CD14-positive monocyte (primary cell): Measurements from ENCODE around the gene LTF. TPM values are rescaled to one million over a fixed set of nuclear protein-coding genes. Genes with fewer than 3 reads are reported as not detected.

ENCODE experiments used
- DNase-seq, 3 donors: peaks; one replicate each; pipeline ENCODE4 v3.0.0-alpha.2; 2011 to 2022
- H2AFZ ChIP-seq: 2 replicates; pipeline ENCODE4 v1.6.0; 2012; ENCODE audit warnings: mild to moderate bottlenecking, low read depth, low read length, inconsistent platforms; ENCODE audit not compliant: insufficient read depth, poor library complexity, severe bottlenecking
- H3K27ac ChIP-seq, 2 donors: 1 replicate in 1 of 2; 2 replicates in 1 of 2; pipeline ENCODE4 v1.5.1; 2012 to 2013; ENCODE audit warnings: low read length in 2 of 2, control low read depth in 1 of 2, inconsistent platforms in 1 of 2, low read depth in 1 of 2, mild to moderate bottlenecking in 1 of 2
- H3K27me3 ChIP-seq, 2 donors: one replicate each; pipeline versions ENCODE4 v1.6.0 to v1.6.1; 2011 to 2013; ENCODE audit warnings: low read length in 2 of 2; ENCODE audit not compliant: control insufficient read depth in 2 of 2, insufficient read depth in 2 of 2
- H3K36me3 ChIP-seq, 2 donors: replicated peaks in 1 of 2; 1 replicate in 1 of 2; 2 replicates in 1 of 2; pipeline versions ENCODE4 v1.5.1 to v1.6.1; 2012 to 2013; ENCODE audit warnings: low read length in 2 of 2, control low read depth in 1 of 2, inconsistent platforms in 1 of 2, mild to moderate bottlenecking in 1 of 2; ENCODE audit not compliant: insufficient read depth in 2 of 2, control insufficient read depth in 1 of 2
- H3K4me1 ChIP-seq, 2 donors: 1 replicate in 1 of 2; 2 replicates in 1 of 2; pipeline versions ENCODE4 v1.5.1 to v1.6.1; 2012 to 2013; ENCODE audit warnings: low read length in 2 of 2, control low read depth in 1 of 2, inconsistent platforms in 1 of 2, mild to moderate bottlenecking in 1 of 2, moderate library complexity in 1 of 2; ENCODE audit not compliant: insufficient read depth in 2 of 2, control insufficient read depth in 1 of 2
- H3K4me2 ChIP-seq: replicated peaks from 2 replicates; pipeline ENCODE3; 2012; ENCODE audit warnings: low read length, moderate library complexity, mild to moderate bottlenecking; ENCODE audit not compliant: poor library complexity, severe bottlenecking; ENCODE audit errors: extremely low read depth
- H3K4me3 ChIP-seq, 3 experiments: fragments of 200-600 bp in 1 of 3; sonication (generic) in 1 of 3; replicated peaks in 1 of 3; 1 replicate in 2 of 3; 2 replicates in 1 of 3; pipeline ENCODE4 v1.5.1; 2011 to 2013; ENCODE audit warnings: low read length in 3 of 3, mild to moderate bottlenecking in 3 of 3, control low read depth in 2 of 3, low read depth in 2 of 3, inconsistent platforms in 1 of 3, moderate library complexity in 1 of 3
- H3K79me2 ChIP-seq: 2 replicates; pipeline ENCODE4 v1.6.0; 2012; ENCODE audit warnings: mild to moderate bottlenecking, control low read depth, inconsistent platforms, low read length, moderate library complexity; ENCODE audit not compliant: insufficient read depth
- H3K9ac ChIP-seq: 2 replicates; pipeline ENCODE4 v1.6.0; 2017; ENCODE audit warnings: low read length, mild to moderate bottlenecking; ENCODE audit not compliant: insufficient read depth, poor library complexity, severe bottlenecking
- H3K9me3 ChIP-seq, 2 donors: replicated peaks in 1 of 2; 1 replicate in 1 of 2; 2 replicates in 1 of 2; pipeline versions ENCODE4 v1.5.1 to v1.6.1; 2012 to 2013; ENCODE audit warnings: low read length in 2 of 2, control low read depth in 1 of 2; ENCODE audit not compliant: control insufficient read depth in 1 of 2, insufficient read depth in 1 of 2
- H4K20me1 ChIP-seq: 2 replicates; pipeline ENCODE4 v1.6.0; 2012; ENCODE audit warnings: mild to moderate bottlenecking, low read length, control low read depth, moderate library complexity; ENCODE audit not compliant: insufficient read depth
- H3K27ac Mint-ChIP-seq, 7 donors: one replicate each; pipeline ENCODE4 v1.8.0; 2020; ENCODE audit warnings: mild to moderate bottlenecking in 7 of 7, mixed read lengths in 7 of 7, moderate library complexity in 6 of 7, inconsistent platforms in 2 of 7
- H3K27me3 Mint-ChIP-seq, 3 donors: one replicate each; pipeline ENCODE4 v1.8.0; 2021 to 2022; ENCODE audit warnings: low read depth in 3 of 3, mild to moderate bottlenecking in 3 of 3, mixed read lengths in 3 of 3, moderate library complexity in 3 of 3, inconsistent platforms in 1 of 3
- H3K36me3 Mint-ChIP-seq, 2 donors: one replicate each; pipeline ENCODE4 v1.8.0; 2020; ENCODE audit warnings: mixed read lengths in 2 of 2, inconsistent platforms in 1 of 2, mild to moderate bottlenecking in 1 of 2
- H3K4me1 Mint-ChIP-seq: one replicate; pipeline ENCODE4 v1.8.0; 2020; ENCODE audit warnings: mild to moderate bottlenecking, mixed read lengths
- H3K4me3 Mint-ChIP-seq, 2 donors: one replicate each; pipeline ENCODE4 v1.8.0; 2020; ENCODE audit warnings: mild to moderate bottlenecking in 2 of 2, mixed read lengths in 2 of 2, moderate library complexity in 1 of 2
- H3K9me3 Mint-ChIP-seq, 7 donors: one replicate each; pipeline ENCODE4 v1.8.0; 2020 to 2022; ENCODE audit warnings: mixed read lengths in 7 of 7, mild to moderate bottlenecking in 6 of 7, moderate library complexity in 6 of 7, inconsistent platforms in 2 of 7
- WGBS: methylation state at CpG from one replicate; pipeline ENCODE4 v1.1.5; 2013; ENCODE audit warnings: missing lambda C conversion rate; ENCODE audit not compliant: insufficient coverage; 5-methylcytosine and 5-hydroxymethylcytosine counted together
- intact Hi-C, 2 donors: fragments of 100-400 bp; cut with micrococcal nuclease; formaldehyde crosslinking; loops; one replicate each; pipeline versions ENCODE4 v1.15.0 to v1.15.1; 2023
- polyA plus RNA-seq, 3 donors: library from polyadenylated mRNA; depleted of rRNA in 1 of 3; unstranded in 2 of 3; stranded (reverse) in 1 of 3; fragments of 300-500 nt in 2 of 3; fragments of >200 nt in 1 of 3; fragmentation: Illumina TruSeq in 2 of 3; gene quantifications; 1 replicate in 2 of 3; 2 replicates in 1 of 3; pipeline ENCODE4 v1.2.3, GENCODE V29; 2012 to 2021
- TF ChIP-seq, protein P1 (sequence below): fragments of 200-600 bp; IDR thresholded peaks from one replicate; pipeline ENCODE4 v1.8.0; 2022; ENCODE audit warnings: antibody characterized with exemption, mild to moderate bottlenecking

The LTF gene
- polyA plus RNA-seq, 3 donors: not detected

DNA sequence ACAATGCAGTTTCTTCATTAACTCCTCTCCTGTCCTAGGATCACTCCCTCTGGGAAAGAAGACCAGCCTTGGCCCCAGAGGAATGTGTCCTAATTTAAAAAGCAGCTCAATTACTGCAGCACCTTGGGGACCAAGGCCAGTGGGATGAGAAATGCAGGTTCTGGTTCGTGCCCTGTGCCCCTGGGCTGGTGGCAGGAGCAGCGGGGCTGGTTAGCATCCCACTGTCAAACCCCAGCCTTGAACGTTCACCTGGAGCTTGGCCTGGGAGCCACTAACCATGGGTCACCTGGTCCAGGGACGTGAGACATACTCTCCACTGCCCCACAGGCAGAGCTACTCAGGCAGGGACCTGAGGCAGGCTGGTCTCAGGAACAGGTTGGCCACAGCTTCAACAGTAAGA, 24.7 kb upstream of the LTF start:
- 98% methylated on average over 4 of the region's 4 CpGs for WGBS
- Histone ChIP-seq H2AFZ (peak overlapping the region; percentile 81), H3K36me3 (no peaks in the 10 kb centered on the region), H3K4me2 (no peak overlapping the region), H3K27ac (no peak overlapping the region), H4K20me1 (no peaks in the 10 kb centered on the region), H3K27me3 (no peaks in the 10 kb centered on the region), H3K9ac (no peak overlapping the region), H3K79me2 (no peaks in the 10 kb centered on the region), H3K4me3 (no peak overlapping the region), H3K9me3 (no peaks in the 10 kb centered on the region), H3K4me1 (peaks cover 3 to 8% of the 10 kb centered on the region in 2 donors)
- H3K27me3 Mint-ChIP-seq: peaks cover under 1 to 6% (median 2%) of the 10 kb centered on the region in 3 donors
- H3K36me3 Mint-ChIP-seq: no peaks in the 10 kb centered on the region
- TF ChIP-seq, protein P1, sequence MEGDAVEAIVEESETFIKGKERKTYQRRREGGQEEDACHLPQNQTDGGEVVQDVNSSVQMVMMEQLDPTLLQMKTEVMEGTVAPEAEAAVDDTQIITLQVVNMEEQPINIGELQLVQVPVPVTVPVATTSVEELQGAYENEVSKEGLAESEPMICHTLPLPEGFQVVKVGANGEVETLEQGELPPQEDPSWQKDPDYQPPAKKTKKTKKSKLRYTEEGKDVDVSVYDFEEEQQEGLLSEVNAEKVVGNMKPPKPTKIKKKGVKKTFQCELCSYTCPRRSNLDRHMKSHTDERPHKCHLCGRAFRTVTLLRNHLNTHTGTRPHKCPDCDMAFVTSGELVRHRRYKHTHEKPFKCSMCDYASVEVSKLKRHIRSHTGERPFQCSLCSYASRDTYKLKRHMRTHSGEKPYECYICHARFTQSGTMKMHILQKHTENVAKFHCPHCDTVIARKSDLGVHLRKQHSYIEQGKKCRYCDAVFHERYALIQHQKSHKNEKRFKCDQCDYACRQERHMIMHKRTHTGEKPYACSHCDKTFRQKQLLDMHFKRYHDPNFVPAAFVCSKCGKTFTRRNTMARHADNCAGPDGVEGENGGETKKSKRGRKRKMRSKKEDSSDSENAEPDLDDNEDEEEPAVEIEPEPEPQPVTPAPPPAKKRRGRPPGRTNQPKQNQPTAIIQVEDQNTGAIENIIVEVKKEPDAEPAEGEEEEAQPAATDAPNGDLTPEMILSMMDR: no peak
- peaks cover 0 to 7% (median 1%) of the 10 kb centered on the region in 7 donors for H3K9me3 Mint-ChIP-seq
- DNase-seq: no peak
- peak overlapping the region in 1 of 2 donors; percentile 81 for H3K4me3 Mint-ChIP-seq
- no peak overlapping the region for H3K27ac Mint-ChIP-seq
- intact Hi-C loops: loop anchor here (2.0 to 10.0 kb wide), 3 partner anchors 69 to 145 kb away; no protein-coding TSS in a partner anchor
- H3K4me1 Mint-ChIP-seq: peaks cover 7% of the 10 kb centered on the region

DNA sequence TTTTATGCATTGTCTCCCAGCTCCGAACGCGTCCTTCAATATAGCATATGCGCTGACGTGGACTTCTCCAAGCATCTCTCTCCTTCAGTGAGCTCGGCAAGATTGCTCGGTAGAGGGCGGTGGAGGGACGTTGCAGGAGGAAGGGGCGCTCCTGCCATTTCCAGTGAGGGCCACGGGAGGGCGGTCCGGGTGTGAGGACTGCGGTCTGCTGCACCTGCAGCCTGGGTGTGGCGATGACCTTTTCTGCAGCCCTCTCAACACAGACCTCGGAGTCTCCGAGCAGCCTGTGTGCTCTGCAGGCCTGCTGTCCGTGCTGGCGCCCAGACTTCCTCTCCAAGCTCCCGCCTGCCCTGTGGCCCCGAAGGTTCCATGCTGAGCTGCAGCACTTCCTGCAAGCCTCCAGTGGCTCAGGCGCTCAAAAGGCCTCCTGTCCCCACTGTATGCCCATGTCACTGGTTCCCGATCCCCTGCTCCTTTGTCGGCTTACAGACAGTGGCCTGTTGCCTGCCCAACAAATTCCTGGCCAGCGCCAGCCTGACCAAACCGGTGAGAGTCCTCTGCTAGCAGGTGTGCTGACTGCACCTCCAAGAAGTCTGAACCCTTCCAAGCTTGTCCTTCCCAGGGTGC, 24.1 kb upstream of the LTF start:
- H3K4me2 ChIP-seq: peak overlapping the region; percentile 72
- Mint-ChIP-seq H3K27me3 (peaks cover 0 to 6% (median 2%) of the 10 kb centered on the region in 3 donors), H3K4me3 (peak overlapping the region; percentile 56 to 81), H3K27ac (peak overlapping the region in 1 of 7 donors; percentile 4), H3K36me3 (no peaks in the 10 kb centered on the region), H3K9me3 (peaks cover 0 to 3% (median 0%) of the 10 kb centered on the region in 7 donors), H3K4me1 (peaks cover 7% of the 10 kb centered on the region)
- H3K36me3 ChIP-seq: no peaks in the 10 kb centered on the region
- no peaks in the 10 kb centered on the region for H3K9me3 ChIP-seq
- intact Hi-C loops: loop anchor here (2.0 to 10.0 kb wide), 3 partner anchors 70 to 146 kb away; no protein-coding TSS in a partner anchor
- peak overlapping the region in 1 of 3 experiments; percentile 62 for H3K4me3 ChIP-seq
- WGBS: 17% methylated on average over 17 of the region's 26 CpGs
- H4K20me1 ChIP-seq: no peaks in the 10 kb centered on the region
- no peak overlapping the region for H3K27ac ChIP-seq
- peaks cover 3 to 8% of the 10 kb centered on the region in 2 donors for H3K4me1 ChIP-seq
- peak; percentile 76 to 83 (median 76) for DNase-seq
- H3K27me3 ChIP-seq: no peaks in the 10 kb centered on the region
- H3K9ac ChIP-seq: peak overlapping the region; percentile 18
- no peaks in the 10 kb centered on the region for H3K79me2 ChIP-seq
- H2AFZ ChIP-seq: peak overlapping the region; percentile 81
- TF ChIP-seq, protein P1: peak; percentile 99
